Activated gamma-delta T cell (primary cell): ENCODE results near the gene MAML2.

Experiments
- DNase-seq: peaks from one replicate; lab custom pipeline; 2025; lab: John Stamatoyannopoulos, UW

MAML2 gene

DNA sequence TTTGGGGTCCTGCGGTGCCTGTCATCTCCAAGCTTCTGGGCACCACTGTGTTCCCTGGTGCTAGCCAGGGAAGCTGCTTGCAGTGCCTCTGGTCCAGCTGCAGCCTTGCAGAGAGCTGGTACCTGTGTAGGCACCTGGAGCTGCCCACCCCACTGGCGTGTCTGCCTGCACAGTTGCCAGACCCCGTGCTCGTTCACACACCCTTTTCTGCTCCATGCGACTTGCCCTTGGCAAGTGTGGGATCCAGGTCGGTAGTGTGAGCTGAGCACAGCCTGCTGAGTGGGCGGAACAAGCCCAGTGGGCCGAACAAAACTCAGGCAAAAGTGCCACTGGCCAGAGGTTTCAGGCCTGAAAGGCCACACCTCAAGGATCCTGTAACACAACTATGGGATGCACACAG, 272.5 kb downstream of the MAML2 start:
- no peak for DNase-seq

DNA sequence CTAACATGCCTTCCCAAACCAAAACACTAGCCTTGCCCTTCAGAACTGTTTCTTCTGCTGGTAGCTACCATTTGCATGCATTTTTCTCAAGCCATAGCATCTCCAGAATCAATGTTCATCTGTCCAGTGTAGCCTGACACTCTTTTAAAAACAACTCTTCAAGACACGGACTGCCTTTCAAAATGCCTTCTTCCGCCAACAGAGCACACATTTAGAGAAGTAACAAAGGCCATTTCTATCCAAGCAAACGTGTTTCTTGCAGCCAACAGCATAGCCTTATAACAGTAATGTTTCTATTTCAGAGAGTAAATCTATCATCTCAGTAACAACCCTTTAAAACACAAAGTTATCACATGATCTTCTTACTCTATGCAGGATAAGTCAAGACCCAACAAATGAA, 275.8 kb downstream of the MAML2 start:
- no peak for DNase-seq

DNA sequence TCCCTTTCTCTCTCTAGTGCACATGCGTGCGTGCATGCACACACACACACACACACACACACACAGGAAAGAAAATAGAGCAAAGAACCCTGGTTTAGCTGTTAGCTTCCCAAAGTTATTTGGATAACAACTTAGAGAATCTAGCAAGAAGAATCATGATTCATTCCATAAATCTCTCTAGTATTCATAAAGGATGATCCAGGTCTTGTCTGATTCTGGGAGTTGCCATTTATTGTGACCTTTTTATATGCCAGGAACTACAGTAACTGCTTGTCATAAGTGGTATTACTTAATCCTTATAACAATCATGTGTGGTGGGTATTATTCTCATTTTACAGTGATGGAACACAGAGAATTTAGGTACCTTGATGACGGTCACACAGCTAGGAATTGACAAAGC, 277.6 kb downstream of the MAML2 start:
- DNase-seq, result no peak

GRCh38 chr11:96063886-96064285, 279.1 kb downstream of the MAML2 start:
- DNase-seq, result no peak

- DNase-seq, result no peak
These were observed 279.9 kb downstream of the MAML2 start for GRCh38 chr11:96063053-96063452.

DNA sequence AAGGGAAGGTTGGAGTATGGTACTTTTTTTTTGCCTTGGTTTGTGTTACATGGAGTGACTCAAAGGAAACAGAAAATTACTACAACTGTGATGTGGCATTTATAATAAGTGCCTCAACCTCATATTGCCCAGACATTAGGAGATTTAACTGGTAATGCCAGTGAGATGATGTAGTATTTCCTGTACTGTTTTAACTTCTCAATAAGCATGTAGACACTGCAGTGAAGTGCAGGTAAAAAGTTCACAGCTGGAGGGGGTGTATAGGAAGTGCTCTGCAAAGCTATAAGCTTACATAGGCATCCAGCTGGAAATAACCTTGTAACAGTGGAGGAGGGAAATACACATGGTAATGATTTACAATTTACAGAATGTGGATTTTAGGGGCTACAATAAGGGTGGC, 280.9 kb downstream of the MAML2 start:
- no peak for DNase-seq

DNA sequence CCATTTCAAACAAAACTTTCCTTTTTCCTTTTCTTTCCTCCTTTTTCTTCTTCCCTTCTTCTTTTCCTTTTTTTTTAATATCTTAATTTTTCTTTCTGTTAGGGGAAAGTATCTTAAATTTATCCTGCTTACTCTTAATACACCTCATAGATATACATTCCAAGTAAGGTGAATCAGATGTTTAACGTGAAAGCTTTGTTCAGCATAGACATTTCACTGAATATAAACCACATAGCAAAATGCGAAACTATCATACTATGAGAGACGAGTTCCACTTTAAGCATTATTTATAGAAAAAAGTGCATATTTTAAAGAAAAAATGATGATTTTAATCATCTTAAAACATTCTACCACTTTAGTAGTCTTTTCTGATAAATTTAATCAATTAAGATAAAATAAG, 281.3 kb downstream of the MAML2 start:
- DNase-seq, result no peak

- no peak for DNase-seq
These were observed 281.9 kb downstream of the MAML2 start for GRCh38 chr11:96061069-96061468.

GRCh38 chr11:96057502-96057901, 285.5 kb downstream of the MAML2 start:
- DNase-seq, result no peak

DNA sequence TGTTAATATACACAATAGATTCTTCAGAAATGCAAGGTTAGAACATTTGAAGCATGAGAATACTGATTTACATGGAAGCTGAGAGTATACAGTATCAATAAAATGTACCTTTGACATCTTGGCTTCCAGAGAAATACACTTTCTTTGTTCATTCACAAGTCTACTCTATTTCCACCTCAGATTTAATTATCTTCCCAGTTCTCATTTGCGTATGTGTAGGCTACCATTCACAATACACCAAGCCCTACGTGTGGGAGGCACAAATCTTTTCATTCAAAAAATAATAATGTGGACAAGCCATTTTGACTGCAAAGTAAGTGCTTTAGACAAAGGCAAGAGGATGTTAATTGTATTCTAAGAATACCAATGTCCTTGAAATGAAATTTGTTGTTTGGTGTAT, 286.4 kb downstream of the MAML2 start:
- DNase-seq, result no peak

DNA sequence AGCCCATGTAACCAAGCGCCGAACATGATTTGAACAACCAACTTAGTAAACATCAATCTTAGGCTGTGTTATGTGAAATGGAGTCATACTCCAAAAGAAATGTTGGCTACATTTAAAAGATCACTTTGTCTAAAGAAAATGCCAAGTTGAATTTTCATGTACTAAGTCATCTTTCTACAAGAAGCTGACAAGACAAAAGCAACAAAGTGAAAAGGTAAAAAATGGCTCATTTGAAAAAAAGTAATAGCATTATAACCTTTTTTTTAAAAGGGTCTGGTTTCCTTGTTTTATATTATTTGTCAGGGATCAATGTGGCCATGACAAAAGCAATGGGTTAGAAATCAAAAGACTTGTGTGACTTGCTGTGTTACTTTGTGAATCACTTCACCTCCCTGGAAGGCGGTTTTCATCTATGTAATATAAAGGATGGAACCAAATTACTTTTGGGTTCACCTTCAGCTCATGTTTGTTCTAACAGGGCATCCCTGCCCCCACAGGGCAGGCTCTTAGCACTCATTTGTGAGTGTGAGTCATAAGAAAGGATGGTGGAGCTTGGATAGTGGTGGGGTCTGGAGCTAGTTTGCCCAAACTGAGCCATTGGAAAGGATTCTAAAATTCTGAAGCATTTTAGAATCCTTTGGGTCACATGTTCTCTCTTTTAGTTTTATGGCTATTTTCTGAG, 287.1 kb downstream of the MAML2 start:
- no peak for DNase-seq

DNA sequence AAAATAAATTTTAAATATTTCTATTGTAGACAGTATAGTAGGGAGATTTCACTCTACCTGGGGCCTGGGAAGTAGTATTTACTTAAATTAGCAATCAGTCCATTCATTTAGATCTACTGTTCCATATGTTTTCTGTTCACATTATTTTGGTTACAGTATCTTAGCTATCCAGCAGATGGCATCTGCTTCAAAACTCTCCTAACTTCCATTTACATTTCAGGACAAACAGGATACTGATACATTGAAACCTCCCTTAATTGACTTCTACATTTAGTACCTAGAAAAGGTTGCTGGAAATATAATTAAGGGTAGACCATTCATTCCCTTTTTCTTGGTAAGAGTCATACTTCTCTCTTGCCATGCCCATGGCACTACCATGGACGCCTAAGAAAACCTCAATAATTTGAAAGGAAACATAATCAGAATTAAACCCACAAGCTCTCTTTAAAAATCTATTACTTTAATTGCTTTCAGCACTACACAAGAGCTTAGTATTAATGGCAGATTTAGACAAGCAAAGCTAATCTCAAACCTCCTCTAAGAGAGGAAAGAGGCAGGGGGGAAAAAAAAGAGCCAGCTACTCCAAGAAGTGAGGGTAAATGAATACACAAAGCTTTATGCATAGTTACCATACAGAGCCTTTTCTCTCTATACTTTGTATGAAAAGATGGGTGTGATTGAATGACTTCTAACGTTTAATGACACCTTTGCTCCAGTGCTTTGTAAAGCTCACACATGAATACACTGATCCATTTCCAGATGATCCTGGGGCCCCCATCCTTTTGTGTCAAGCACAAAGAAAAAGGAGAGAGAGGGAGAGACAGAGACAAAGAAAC, 287.9 kb downstream of the MAML2 start:
- DNase-seq, result no peak

- no peak for DNase-seq
These were observed 289.9 kb downstream of the MAML2 start for GRCh38 chr11:96052921-96053651.

DNA sequence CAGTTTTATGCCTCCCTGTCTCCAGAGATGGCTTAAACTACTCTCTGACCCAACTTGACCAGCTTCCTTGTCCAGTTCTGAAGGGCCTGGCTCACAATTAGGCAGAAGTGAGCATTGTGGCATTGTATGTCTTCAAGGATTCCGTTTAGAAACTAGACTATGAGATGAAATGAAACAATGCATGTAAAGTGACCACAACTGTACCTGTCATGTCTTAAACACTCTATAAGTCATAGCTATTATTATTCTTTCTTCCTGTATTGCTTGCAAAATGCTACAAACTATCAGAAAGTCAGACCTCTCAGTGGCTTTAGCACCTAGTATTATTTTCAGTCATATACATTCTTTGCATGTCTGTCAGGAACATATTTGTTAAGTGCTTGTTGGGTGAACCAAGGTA, 291.2 kb downstream of the MAML2 start:
- no peak for DNase-seq

DNA sequence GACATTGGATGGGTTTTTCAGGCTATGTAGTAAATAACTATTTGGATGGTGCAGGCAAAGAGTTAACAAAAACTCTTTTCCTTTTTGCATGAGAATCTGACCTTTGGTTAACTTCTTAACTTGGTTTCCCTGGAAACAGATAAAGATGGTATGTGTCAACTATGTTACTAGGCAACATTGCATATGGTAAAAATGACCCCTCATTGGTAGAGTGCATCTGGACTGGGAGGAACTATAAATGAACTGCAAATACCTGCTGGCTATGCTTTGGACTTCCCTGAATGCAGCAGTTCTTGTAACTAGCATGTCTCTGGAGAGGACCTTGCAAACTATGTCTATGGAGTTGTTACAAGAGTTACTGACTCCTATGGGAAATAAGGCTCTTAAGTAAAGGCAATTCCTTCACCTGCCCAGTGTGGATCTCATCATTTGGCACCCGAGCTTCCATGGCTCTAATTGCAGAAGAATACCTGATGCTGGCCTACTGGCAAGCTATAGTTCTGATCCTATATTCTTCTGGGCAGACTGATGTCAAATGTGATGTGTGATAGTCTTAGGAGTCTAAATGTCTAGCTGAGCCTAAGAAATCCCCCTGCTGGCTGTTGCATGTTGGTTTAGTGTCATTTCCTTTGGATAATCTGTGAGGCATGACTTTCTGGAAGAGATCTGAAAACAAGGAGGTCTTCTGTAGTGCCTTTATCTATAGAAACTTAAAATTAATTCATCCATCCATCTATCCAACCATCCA, 292.4 kb downstream of the MAML2 start:
- no peak for DNase-seq

GRCh38 chr11:96049426-96049825, 293.6 kb downstream of the MAML2 start:
- DNase-seq, result no peak

- no peak for DNase-seq
These were observed 297.2 kb downstream of the MAML2 start for GRCh38 chr11:96045622-96046456.

DNA sequence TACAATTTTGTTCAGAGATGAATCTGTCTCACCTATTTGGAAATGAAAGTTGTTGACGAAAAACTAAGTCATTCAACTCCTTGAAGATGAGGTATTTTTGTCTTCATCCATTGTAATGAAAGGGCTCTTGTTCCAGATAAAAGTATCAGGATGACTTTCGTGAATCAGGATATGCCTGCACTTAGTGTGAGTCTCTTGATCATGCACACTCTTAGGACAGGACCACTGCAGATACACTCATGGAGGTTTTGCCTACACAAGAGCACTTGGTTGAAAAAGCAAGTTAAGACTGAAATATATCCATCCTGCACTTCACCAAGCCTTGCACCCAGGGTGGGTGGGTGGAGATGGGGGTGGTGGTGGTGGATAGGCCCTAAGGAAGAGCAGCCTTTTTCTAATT, 298.2 kb downstream of the MAML2 start:
- DNase-seq, result no peak

DNA sequence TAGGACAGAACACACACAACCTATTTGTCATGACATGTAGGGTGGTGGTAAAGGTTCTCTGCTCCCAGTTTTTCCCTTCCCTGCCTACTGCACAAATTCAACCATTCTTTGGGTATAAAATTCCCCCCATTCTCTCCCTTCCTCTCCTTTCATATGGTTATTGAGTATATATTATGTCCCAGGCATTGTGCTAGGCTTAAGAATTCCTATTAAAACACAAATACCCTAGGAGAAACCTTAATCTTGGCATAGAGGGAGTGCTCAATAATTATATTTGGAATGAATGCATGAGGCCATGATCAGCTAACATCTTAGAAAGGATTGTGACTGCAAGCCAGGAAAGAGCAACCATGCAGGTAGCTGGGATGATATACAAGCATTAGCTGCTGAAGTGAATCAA, 298.7 kb downstream of the MAML2 start:
- no peak for DNase-seq

- no peak for DNase-seq
These were observed 299.7 kb downstream of the MAML2 start for GRCh38 chr11:96043291-96043690.

DNA sequence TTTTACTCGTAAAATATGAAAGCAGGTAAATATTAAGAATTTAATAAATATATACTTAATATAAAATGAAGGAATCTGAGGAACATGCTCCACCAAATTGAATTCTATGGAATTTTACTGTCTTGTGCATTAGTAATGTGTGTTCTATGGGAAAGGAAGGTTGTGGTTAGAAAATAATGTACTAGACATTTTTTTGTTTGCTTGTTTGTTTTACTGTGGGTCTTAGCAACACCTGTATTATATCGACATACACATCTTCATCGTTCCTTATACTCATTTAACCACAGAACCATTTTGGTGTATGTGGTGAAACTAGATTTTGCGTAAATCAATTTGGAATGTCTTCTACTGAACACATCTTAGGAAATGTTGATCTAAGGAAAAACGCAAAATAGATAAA, 304.9 kb downstream of the MAML2 start:
- no peak for DNase-seq
